ENCODE data around the gene GALNT15.

DNA sequence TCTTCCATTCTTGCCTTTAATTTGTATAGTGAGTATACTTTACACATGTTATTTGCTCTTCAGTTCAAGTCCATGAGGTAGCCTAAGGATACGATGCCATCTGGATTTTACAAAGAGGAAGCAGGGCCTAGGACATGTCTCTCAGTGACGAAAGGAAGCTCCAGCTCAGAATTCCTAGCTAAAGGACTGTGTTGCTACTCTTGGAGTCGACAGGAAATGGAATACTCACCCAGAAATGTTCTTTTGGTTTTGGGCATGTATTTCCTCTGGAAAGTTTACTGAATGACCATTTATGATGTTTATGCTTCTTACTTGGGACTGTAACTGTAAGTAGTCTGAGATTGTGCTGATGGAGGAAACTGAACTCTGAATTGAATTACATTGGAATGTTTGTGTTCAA lies 103.0 kb downstream of the GALNT15 start:
- TF ChIP-seq CTCF (IDR thresholded peaks at IDR 0.05), result no peak
- TF ChIP-seq, protein P1, sequence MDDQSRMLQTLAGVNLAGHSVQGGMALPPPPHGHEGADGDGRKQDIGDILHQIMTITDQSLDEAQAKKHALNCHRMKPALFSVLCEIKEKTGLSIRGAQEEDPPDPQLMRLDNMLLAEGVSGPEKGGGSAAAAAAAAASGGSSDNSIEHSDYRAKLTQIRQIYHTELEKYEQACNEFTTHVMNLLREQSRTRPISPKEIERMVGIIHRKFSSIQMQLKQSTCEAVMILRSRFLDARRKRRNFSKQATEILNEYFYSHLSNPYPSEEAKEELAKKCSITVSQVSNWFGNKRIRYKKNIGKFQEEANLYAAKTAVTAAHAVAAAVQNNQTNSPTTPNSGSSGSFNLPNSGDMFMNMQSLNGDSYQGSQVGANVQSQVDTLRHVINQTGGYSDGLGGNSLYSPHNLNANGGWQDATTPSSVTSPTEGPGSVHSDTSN (IDR thresholded peaks at IDR 0.05), result no peak
- no peak for TF ChIP-seq USF1 (IDR thresholded peaks at IDR 0.05; ENCODE audit: borderline replicate concordance, low read depth)
- TF ChIP-seq EP300 (IDR thresholded peaks at IDR 0.05; ENCODE audit: borderline replicate concordance in 1 of 2, low read depth in 1 of 2, low read length in 1 of 2), result no peak
- no peak for TF ChIP-seq FOXM1 (IDR thresholded peaks at IDR 0.05; ENCODE audit: low read depth)
- TF ChIP-seq POLR2AphosphoS5 (IDR thresholded peaks at IDR 0.05; ENCODE audit: low read depth, low read length), result no peak
- no peak for TF ChIP-seq SIN3A (IDR thresholded peaks at IDR 0.05; ENCODE audit: borderline replicate concordance, low read depth, low read length)
- TF ChIP-seq, protein P2, sequence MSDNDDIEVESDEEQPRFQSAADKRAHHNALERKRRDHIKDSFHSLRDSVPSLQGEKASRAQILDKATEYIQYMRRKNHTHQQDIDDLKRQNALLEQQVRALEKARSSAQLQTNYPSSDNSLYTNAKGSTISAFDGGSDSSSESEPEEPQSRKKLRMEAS (IDR thresholded peaks at IDR 0.05; ENCODE audit: low read depth), result no peak
